ENCODE results near the gene ATXN3.

ATXN3 gene

DNA sequence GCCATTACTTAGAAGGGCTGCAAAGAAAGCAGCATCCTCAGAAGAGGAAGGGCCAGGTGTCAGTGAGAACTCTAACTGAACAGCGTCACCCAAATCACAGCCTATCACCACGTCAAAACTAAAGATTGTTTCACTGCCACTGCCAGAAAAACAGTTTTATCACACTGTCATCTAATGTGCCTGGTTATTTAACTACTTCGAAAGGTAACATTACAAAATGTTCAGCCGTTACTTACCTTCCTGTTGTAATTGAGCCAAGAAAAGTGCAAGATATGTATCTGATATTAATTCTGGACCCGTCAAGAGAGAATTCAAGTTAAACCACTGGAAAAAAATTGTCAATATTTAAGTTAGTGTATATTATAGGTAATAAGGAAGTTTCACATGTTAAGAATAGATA is 17.9 kb downstream of the ATXN3 start:
- Histone ChIP-seq H3K79me2 (ENCODE audit: low read length) (no peaks in the 10 kb centered on the region), H3K36me3 (replicated peaks; ENCODE audit: insufficient read depth, low read length) (no peaks in the 10 kb centered on the region), H3K9ac (ENCODE audit: low read length) (no peak overlapping the region), H2AFZ (ENCODE audit: low read length) (no peak overlapping the region), H3K27ac (ENCODE audit: low read length) (no peak overlapping the region), H3K9me3 (replicated peaks; ENCODE audit: insufficient read depth, low read length) (no peaks in the 10 kb centered on the region), H3K4me1 (ENCODE audit: low read length) (no peaks in the 10 kb centered on the region), H3K4me3 (ENCODE audit: low read length) (no peak overlapping the region), H3K4me2 (ENCODE audit: low read depth, low read length) (no peak overlapping the region), H3F3A (ENCODE audit: insufficient read depth, low read length) (no peaks in the 10 kb centered on the region), H4K20me1 (ENCODE audit: insufficient read depth, low read length) (no peaks in the 10 kb centered on the region), H3K27me3 (replicated peaks; ENCODE audit: insufficient read depth, low read length) (no peaks in the 10 kb centered on the region), H3K9me2 (replicated peaks; ENCODE audit: insufficient read depth, low read length) (no peaks in the 10 kb centered on the region)
- TF ChIP-seq EZH2 (optimal IDR thresholded peaks at IDR 0.05; ENCODE audit: low read depth, low read length) (no peak), EZH2phosphoT487 (IDR thresholded peaks at IDR 0.05; ENCODE audit: low read length) (no peak), CTCF (IDR thresholded peaks at IDR 0.05; ENCODE audit: low read length) (no peak)
- DNase-seq = no peak

DNA sequence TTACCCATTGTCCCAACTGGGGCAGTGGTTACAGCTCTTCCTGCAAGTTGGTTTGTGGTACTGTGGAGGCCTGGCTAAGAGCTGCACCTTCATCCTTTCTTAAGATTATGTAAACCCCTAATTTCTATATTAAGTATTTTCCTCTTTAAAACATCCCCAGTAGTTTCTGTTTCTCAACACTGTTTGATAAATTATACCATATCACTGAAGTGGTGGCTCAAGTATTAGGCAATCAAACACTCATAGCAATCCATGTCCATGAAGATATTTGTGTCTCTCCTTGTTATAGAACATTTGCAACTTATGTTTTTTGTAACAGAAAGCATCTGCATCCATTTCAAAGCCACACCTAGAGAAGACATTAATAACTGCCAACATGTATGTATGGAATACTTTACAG is 31.8 kb downstream of the ATXN3 start:
- Histone ChIP-seq H3K9me3 (replicated peaks; ENCODE audit: insufficient read depth, low read length) (no peaks in the 10 kb centered on the region), H3K27ac (ENCODE audit: low read length) (no peak overlapping the region), H3K9ac (ENCODE audit: low read length) (no peak overlapping the region), H3K4me2 (ENCODE audit: low read depth, low read length) (no peak overlapping the region), H3K9me2 (replicated peaks; ENCODE audit: insufficient read depth, low read length) (no peaks in the 10 kb centered on the region), H3K79me2 (ENCODE audit: low read length) (no peaks in the 10 kb centered on the region), H4K20me1 (ENCODE audit: insufficient read depth, low read length) (no peaks in the 10 kb centered on the region), H3K27me3 (replicated peaks; ENCODE audit: insufficient read depth, low read length) (no peaks in the 10 kb centered on the region), H3K4me1 (ENCODE audit: low read length) (no peaks in the 10 kb centered on the region), H3F3A (ENCODE audit: insufficient read depth, low read length) (no peaks in the 10 kb centered on the region), H3K4me3 (ENCODE audit: low read length) (no peak overlapping the region), H3K36me3 (replicated peaks; ENCODE audit: insufficient read depth, low read length) (no peaks in the 10 kb centered on the region), H2AFZ (ENCODE audit: low read length) (no peak overlapping the region)
- no peak for DNase-seq
- no peak for TF ChIP-seq EZH2phosphoT487 (IDR thresholded peaks at IDR 0.05; ENCODE audit: low read length)
- no peak for TF ChIP-seq EZH2 (optimal IDR thresholded peaks at IDR 0.05; ENCODE audit: low read depth, low read length)
- no peak for TF ChIP-seq CTCF (IDR thresholded peaks at IDR 0.05; ENCODE audit: low read length)

- no peaks in the 10 kb centered on the region for H3K9me3 ChIP-seq (replicated peaks; ENCODE audit: insufficient read depth, low read length)
- no peaks in the 10 kb centered on the region for H3K36me3 ChIP-seq (replicated peaks; ENCODE audit: insufficient read depth, low read length)
- H2AFZ ChIP-seq (ENCODE audit: low read length) = no peak overlapping the region
- no peaks in the 10 kb centered on the region for H3K27me3 ChIP-seq (replicated peaks; ENCODE audit: insufficient read depth, low read length)
- no peak overlapping the region for H3K9ac ChIP-seq (ENCODE audit: low read length)
- no peaks in the 10 kb centered on the region for H3K4me1 ChIP-seq (ENCODE audit: low read length)
- H3K9me2 ChIP-seq (replicated peaks; ENCODE audit: insufficient read depth, low read length) = no peaks in the 10 kb centered on the region
- no peak for DNase-seq
- H4K20me1 ChIP-seq (ENCODE audit: insufficient read depth, low read length) = no peaks in the 10 kb centered on the region
- H3K4me2 ChIP-seq (ENCODE audit: low read depth, low read length) = no peak overlapping the region
- H3K27ac ChIP-seq (ENCODE audit: low read length) = no peak overlapping the region
- no peak overlapping the region for H3K4me3 ChIP-seq (ENCODE audit: low read length)
- H3F3A ChIP-seq (ENCODE audit: insufficient read depth, low read length) = no peaks in the 10 kb centered on the region
- H3K79me2 ChIP-seq (ENCODE audit: low read length) = no peaks in the 10 kb centered on the region
- no peak for TF ChIP-seq EZH2 (optimal IDR thresholded peaks at IDR 0.05; ENCODE audit: low read depth, low read length)
- TF ChIP-seq EZH2phosphoT487 (IDR thresholded peaks at IDR 0.05; ENCODE audit: low read length) = no peak
- TF ChIP-seq CTCF (IDR thresholded peaks at IDR 0.05; ENCODE audit: low read length) = no peak
Measured at GRCh38 chr14:92058006-92058917, 48.1 kb downstream of the ATXN3 start.

All from MM.1S (cell line).